Endothelial cell of umbilical vein (primary cell): Measurements from ENCODE around the gene GHITM. TPM values are rescaled to one million over a fixed set of nuclear protein-coding genes. Genes with fewer than 3 reads are reported as not detected.

Experiments
- BruUV-seq: library from RNA; stranded (reverse); fragments of 400-500 nt; replicated peaks from 2 replicates; lab custom pipeline; 2021; lab: Mats Ljungman, UMichigan
- CTCF ChIA-PET: fragments of 300-600, 350-600 bp; sonication (Branson Sonifier 250); formaldehyde crosslinking; loops from one replicate; lab custom pipeline; 2021; ENCODE audit warnings: antibody characterized with exemption, inconsistent platforms; lab: Charles Lee
- POLR2A ChIA-PET: fragments of 300-600, 350-600 bp; sonication (Branson Sonifier 250); formaldehyde crosslinking; loops from one replicate; lab custom pipeline; 2021; ENCODE audit warnings: antibody characterized with exemption, inconsistent platforms; lab: Charles Lee
- DNase-seq: peaks from one replicate; pipeline ENCODE4 v3.0.0-alpha.2; 2011; ENCODE audit warnings: low read depth, low spot score
- FAIRE-seq: peaks from 2 replicates; lab custom pipeline; 2011; peaks lifted over from hg19 to GRCh38; lab: Jason Lieb, UNC
- H2AFZ ChIP-seq: 2 replicates; pipeline ENCODE4 v1.6.0; 2012; ENCODE audit warnings: low read depth, low read length, control low read depth, inconsistent platforms
- H3K27ac ChIP-seq: 2 replicates; pipeline ENCODE4 v1.5.1; 2011; ENCODE audit warnings: low read depth, mild to moderate bottlenecking, control low read depth, low read length, moderate library complexity; ENCODE audit not compliant: insufficient read depth
- H3K27me3 ChIP-seq, 2 experiments: 2 replicates each; pipeline versions ENCODE4 v1.6.0 to v1.6.1; 2011; ENCODE audit warnings: low read length in 2 of 2, mixed read lengths in 1 of 2; ENCODE audit not compliant: control insufficient read depth in 2 of 2, insufficient read depth in 2 of 2
- H3K36me3 ChIP-seq, 2 experiments: 2 replicates in 1 of 2; 3 replicates in 1 of 2; pipeline ENCODE4 v1.5.1; 2011; ENCODE audit warnings: low read length in 2 of 2, mild to moderate bottlenecking in 1 of 2, moderate library complexity in 1 of 2; ENCODE audit not compliant: control insufficient read depth in 2 of 2, insufficient read depth in 2 of 2; ENCODE audit errors: extremely low read depth in 1 of 2
- H3K4me1 ChIP-seq: 3 replicates; pipeline ENCODE4 v1.5.1; 2011; ENCODE audit warnings: mild to moderate bottlenecking, low read length; ENCODE audit not compliant: control insufficient read depth, insufficient read depth; ENCODE audit errors: extremely low read depth
- H3K4me2 ChIP-seq: 2 replicates; pipeline ENCODE4 v1.6.1; 2011; ENCODE audit warnings: low read length, control low read depth, mixed read lengths; ENCODE audit not compliant: insufficient read depth
- H3K4me3 ChIP-seq, 3 experiments: fragments of 200-600 bp in 1 of 3; sonication (generic), shearing (Covaris generic) in 1 of 3; replicated peaks in 1 of 3; 2 replicates each; pipeline ENCODE4 v1.5.1; 2011 to 2016; ENCODE audit warnings: control low read depth in 3 of 3, low read length in 3 of 3, mild to moderate bottlenecking in 2 of 3, inconsistent platforms in 1 of 3, low read depth in 1 of 3, moderate library complexity in 1 of 3; ENCODE audit not compliant: insufficient read depth in 1 of 3
- H3K79me2 ChIP-seq: 2 replicates; pipeline ENCODE4 v1.6.0; 2012; ENCODE audit warnings: low read length, inconsistent platforms; ENCODE audit not compliant: control insufficient read depth, insufficient read depth
- H3K9ac ChIP-seq: replicated peaks from 2 replicates; pipeline ENCODE3; 2011; ENCODE audit warnings: low read length, control low read depth; ENCODE audit not compliant: insufficient read depth; ENCODE audit errors: extremely low read depth
- H3K9me1 ChIP-seq: replicated peaks from 3 replicates; pipeline ENCODE4 v1.6.0; 2011; ENCODE audit warnings: mild to moderate bottlenecking, low read length; ENCODE audit not compliant: control insufficient read depth, insufficient read depth; ENCODE audit errors: extremely low read depth
- H3K9me3 ChIP-seq: replicated peaks from 2 replicates; pipeline ENCODE4 v1.5.1; 2012; ENCODE audit warnings: low read length, inconsistent platforms; ENCODE audit not compliant: control insufficient read depth, insufficient read depth
- H4K20me1 ChIP-seq: replicated peaks from 2 replicates; pipeline ENCODE3; 2011; ENCODE audit warnings: mild to moderate bottlenecking, low read length; ENCODE audit not compliant: control insufficient read depth, insufficient read depth; ENCODE audit errors: extremely low read depth
- EZH2 ChIP-seq: IDR thresholded peaks from 2 replicates; pipeline ENCODE4 v1.6.1; 2012; ENCODE audit warnings: borderline replicate concordance, low read depth, mild to moderate bottlenecking, moderate library complexity, low read length, inconsistent platforms; ENCODE audit not compliant: severe bottlenecking
- FOS ChIP-seq: IDR thresholded peaks from 2 replicates; pipeline ENCODE4 v1.6.1; 2011; ENCODE audit warnings: mild to moderate bottlenecking, low read length, moderate library complexity, borderline replicate concordance; ENCODE audit not compliant: insufficient read depth
- GATA2 ChIP-seq: IDR thresholded peaks from 2 replicates; pipeline ENCODE4 v1.7.0; 2011; ENCODE audit warnings: low read depth, mild to moderate bottlenecking, moderate library complexity, mixed read lengths, low read length; ENCODE audit not compliant: insufficient read length, insufficient read depth
- JUN ChIP-seq: IDR thresholded peaks from 2 replicates; pipeline ENCODE4 v1.6.1; 2011; ENCODE audit warnings: borderline replicate concordance, low read depth; ENCODE audit not compliant: insufficient read length, insufficient read depth
- MYC ChIP-seq: IDR thresholded peaks from one replicate; pipeline ENCODE4 v1.6.1; 2011; ENCODE audit warnings: mild to moderate bottlenecking, low read depth, low read length
- POLR2A ChIP-seq: IDR thresholded peaks from 2 replicates; pipeline ENCODE4 v1.6.1; 2012; ENCODE audit warnings: low read depth, mild to moderate bottlenecking, control low read depth, low read length
- POLR2AphosphoS5 ChIP-seq: IDR thresholded peaks from 2 replicates; pipeline ENCODE4 v1.6.1; 2012; ENCODE audit warnings: low read depth, mild to moderate bottlenecking, control low read depth, low read length, moderate library complexity; ENCODE audit not compliant: insufficient read depth
- dilution Hi-C: fragments of 300-500 bp; cut with MboI; formaldehyde crosslinking; loops from one replicate; pipeline ENCODE4 v1.15.0; 2019; ENCODE audit warnings: low sequenced_read_pairs; ENCODE audit not compliant: extremely low pct_ligation_motif_present
- intact Hi-C: fragments of 100-400 bp; cut with micrococcal nuclease; formaldehyde crosslinking; loops from one replicate; pipeline ENCODE4 v1.10.0; 2022
- polyA plus RNA-seq, 4 experiments: library from polyadenylated mRNA; depleted of rRNA in 3 of 4; stranded (reverse) in 3 of 4; unstranded in 1 of 4; fragments of >200 nt; gene quantifications; 2 replicates each; pipeline versions ENCODE4 v1.2.1 to v1.2.3, GENCODE V29; 2011 to 2012; ENCODE audit warnings: missing spikeins in 1 of 4
- total RNA-seq: library from RNA; stranded (reverse); gene quantifications from 2 replicates; pipeline ENCODE4 v1.2.3, GENCODE V29; 2021
- TF ChIP-seq, protein P1 (sequence below): IDR thresholded peaks from 2 replicates; pipeline ENCODE4 v1.6.1; 2011; ENCODE audit not compliant: insufficient read depth, insufficient read length
- TF ChIP-seq, protein P2 (sequence below), 2 donors: IDR thresholded peaks; 1 replicate in 1 of 2; 2 replicates in 1 of 2; pipeline ENCODE4 v1.5.1; 2011; ENCODE audit warnings: low read length in 2 of 2, mild to moderate bottlenecking in 2 of 2, moderate library complexity in 2 of 2, control low read depth in 1 of 2, inconsistent platforms in 1 of 2, low read depth in 1 of 2; ENCODE audit not compliant: insufficient read depth in 1 of 2; ENCODE audit errors: extremely low read depth in 1 of 2

The GHITM gene
- total and polyA plus RNA-seq, 2 donors (not counting 3 experiments of a cell fraction or from before 2014, with no cell fraction given) = 113 to 122 TPM

DNA sequence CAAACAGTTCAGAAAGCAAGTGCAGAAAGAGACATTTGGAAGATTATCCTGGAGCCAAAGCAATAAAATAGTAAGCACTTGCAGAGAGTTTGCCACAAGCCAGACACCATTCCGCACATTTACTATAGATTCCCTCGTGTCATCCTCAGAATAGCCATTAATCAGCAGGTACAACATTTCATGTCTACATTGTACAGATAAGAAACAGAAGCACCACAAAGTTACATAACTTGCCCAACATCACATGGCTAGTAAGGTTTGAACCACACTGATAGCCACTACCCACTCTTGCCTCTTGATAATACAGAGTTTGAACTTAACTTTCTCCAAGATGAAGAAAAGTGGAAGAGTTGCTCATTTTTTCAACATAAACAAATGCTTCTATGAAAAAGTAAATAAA lies 40.6 kb upstream of the GHITM start:
- Histone ChIP-seq H3K9me3 (no peaks in the 10 kb centered on the region), H3K9me1 (no peaks in the 10 kb centered on the region), H3K4me2 (no peak overlapping the region), H3K36me3 (no peaks in the 10 kb centered on the region), H3K4me3 (no peak overlapping the region), H3K9ac (no peak overlapping the region), H3K27ac (no peak overlapping the region), H3K4me1 (peaks cover 13% of the 10 kb centered on the region), H2AFZ (no peak overlapping the region), H4K20me1 (no peaks in the 10 kb centered on the region), H3K27me3 (peaks cover 0 to 4% of the 10 kb centered on the region in 2 experiments), H3K79me2 (no peaks in the 10 kb centered on the region)
- no peak for FAIRE-seq
- no peak for DNase-seq
- no TSS peak for BruUV-seq
- ChIA-PET POLR2A (no interaction called here), CTCF (interaction anchor here (1.5 to 2.0 kb wide), 4 partner anchors 8 to 1302 kb away, joined by 5 to 13 read pairs (median 7); no protein-coding TSS in a partner anchor)
- intact Hi-C loops = loop anchor here (5.0 kb wide), 1 partner anchor 71 kb away; no protein-coding TSS in a partner anchor
- dilution Hi-C loops = no loop called here
- TF ChIP-seq, protein P1, sequence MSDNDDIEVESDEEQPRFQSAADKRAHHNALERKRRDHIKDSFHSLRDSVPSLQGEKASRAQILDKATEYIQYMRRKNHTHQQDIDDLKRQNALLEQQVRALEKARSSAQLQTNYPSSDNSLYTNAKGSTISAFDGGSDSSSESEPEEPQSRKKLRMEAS = no peak
- no peak for TF ChIP-seq POLR2A
- TF ChIP-seq GATA2 = no peak
- TF ChIP-seq MYC = no peak
- TF ChIP-seq JUN = no peak
- TF ChIP-seq FOS = no peak
- no peak for TF ChIP-seq EZH2

DNA sequence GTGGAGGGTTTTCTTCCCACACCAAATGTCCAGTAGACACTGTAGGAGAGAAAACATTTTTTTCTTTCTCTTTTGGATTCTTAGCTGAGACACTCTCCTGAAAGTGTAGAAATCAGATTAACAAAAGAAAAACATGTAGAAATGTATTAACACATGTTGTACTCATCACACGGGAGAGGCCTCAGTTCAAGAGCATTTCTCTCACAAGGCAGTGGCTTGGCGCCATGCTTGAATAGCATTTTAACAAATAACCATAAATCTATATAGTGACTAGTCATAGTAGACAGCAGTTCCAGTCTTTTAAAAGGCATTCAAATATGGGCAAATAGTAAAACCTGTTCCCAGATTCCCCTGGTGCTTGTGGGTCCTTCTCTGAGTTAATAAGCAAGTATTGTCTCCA lies 38.3 kb upstream of the GHITM start:
- DNase-seq (no peak), FAIRE-seq (no peak)
- no peak overlapping the region for H3K27ac ChIP-seq
- H2AFZ ChIP-seq = no peak overlapping the region
- no TSS peak for BruUV-seq
- H3K79me2 ChIP-seq = no peaks in the 10 kb centered on the region
- H3K9ac ChIP-seq = no peak overlapping the region
- H3K27me3 ChIP-seq = peaks cover 0 to 4% of the 10 kb centered on the region in 2 experiments
- ChIA-PET POLR2A (no interaction called here), CTCF (no interaction called here)
- H3K4me3 ChIP-seq = no peak overlapping the region
- TF ChIP-seq, protein P2, sequence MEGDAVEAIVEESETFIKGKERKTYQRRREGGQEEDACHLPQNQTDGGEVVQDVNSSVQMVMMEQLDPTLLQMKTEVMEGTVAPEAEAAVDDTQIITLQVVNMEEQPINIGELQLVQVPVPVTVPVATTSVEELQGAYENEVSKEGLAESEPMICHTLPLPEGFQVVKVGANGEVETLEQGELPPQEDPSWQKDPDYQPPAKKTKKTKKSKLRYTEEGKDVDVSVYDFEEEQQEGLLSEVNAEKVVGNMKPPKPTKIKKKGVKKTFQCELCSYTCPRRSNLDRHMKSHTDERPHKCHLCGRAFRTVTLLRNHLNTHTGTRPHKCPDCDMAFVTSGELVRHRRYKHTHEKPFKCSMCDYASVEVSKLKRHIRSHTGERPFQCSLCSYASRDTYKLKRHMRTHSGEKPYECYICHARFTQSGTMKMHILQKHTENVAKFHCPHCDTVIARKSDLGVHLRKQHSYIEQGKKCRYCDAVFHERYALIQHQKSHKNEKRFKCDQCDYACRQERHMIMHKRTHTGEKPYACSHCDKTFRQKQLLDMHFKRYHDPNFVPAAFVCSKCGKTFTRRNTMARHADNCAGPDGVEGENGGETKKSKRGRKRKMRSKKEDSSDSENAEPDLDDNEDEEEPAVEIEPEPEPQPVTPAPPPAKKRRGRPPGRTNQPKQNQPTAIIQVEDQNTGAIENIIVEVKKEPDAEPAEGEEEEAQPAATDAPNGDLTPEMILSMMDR (IDR thresholded peaks at IDR 0.05; ENCODE audit: extremely low read depth in 1 of 2, insufficient read depth in 1 of 2, low read depth in 1 of 2, low read length in 2 of 2) = no peak
- no peak for TF ChIP-seq EZH2
- TF ChIP-seq FOS = no peak
- TF ChIP-seq POLR2A = no peak
- no peak for TF ChIP-seq GATA2
- no peak for TF ChIP-seq JUN
- TF ChIP-seq, protein P1 = no peak
- no peak for TF ChIP-seq POLR2AphosphoS5
- TF ChIP-seq MYC = no peak
- dilution Hi-C loops (no loop called here), intact Hi-C loops (no loop called here)
- H3K4me1 ChIP-seq = peaks cover 7% of the 10 kb centered on the region
- H3K4me2 ChIP-seq = no peak overlapping the region
- no peaks in the 10 kb centered on the region for H3K9me3 ChIP-seq
- H3K9me1 ChIP-seq = no peaks in the 10 kb centered on the region
- no peaks in the 10 kb centered on the region for H3K36me3 ChIP-seq
- no peaks in the 10 kb centered on the region for H4K20me1 ChIP-seq
